ENCODE data around the gene ZCCHC7. TPM values are rescaled to one million over a fixed set of nuclear protein-coding genes. Genes with fewer than 3 reads are reported as not detected.

Gene ZCCHC7
- total RNA-seq, 1 donor from 2014 or later: 20.3 TPM

DNA sequence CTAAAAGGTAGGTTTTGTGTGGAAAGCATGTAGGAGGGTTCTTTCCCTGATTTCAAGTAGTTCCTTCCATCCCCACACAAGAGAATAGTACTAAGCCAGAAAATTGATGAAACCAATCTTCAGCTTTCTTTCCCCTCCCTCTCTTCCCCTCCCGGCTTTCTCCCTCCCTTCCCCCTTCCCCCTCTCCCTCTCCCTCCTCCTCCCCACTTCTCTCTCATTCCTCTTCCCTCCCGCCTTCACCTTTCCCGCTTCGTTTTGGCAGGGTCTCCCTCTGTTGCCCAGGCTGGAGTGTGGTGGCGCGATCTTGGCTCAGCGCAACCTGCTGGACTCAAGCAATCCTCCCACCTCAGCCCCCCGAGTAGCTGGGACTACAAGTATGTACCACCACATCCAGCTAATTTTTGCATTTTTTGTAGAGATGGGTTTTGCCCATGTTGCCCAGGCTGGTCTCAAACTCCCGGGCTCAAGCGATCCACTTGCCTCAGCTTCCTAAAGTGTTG is 85.8 kb downstream of the ZCCHC7 start:
- intact Hi-C loops (cut with micrococcal nuclease): no loop called here

DNA sequence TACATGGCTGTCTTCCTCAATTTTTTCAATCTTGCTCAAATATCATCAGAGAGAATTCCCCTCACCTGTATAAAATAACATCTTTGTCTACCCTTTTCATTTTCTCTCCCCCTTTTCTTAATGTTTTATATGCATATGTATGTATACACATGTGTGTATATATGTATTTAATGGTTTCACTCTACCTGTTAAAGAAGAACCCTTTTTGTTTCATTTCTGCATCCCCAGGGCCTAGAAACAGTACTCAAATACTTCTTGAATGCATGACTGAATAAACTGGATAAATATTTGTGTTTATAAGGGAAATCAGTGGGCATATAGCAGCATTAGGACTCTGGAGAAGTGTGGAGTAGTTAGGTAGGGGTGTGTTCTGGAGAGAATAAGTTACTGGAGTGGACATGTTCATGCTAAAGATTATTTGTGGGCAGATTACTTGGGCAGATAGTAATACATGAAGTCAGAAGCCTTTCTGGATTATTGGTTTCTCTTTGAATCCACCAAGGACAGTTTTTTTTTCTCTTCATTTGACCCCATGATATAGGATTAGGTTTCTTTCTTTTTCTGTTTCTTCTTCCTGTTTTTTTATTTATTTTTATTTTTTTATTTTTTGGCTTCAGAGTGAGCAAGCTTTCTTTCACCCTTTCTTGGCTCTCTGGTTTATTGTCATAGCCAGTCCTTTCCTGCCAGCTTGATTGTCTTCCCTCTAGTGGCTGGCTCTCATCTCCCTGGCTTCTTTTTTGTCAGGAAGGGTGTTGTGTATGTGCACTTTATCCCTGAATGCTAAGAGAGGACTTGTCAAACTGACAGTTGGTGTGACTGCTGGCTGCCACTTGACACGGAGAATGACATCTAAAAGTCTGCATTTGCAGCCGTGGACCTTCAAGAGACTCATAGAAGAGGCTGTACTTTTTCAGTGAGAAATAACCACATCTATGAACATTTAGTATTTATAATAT is 89.3 kb downstream of the ZCCHC7 start:
- intact Hi-C loops (cut with micrococcal nuclease): loop anchor here (5.0 kb wide), 1 partner anchor 62 kb away; no protein-coding TSS in a partner anchor

DNA sequence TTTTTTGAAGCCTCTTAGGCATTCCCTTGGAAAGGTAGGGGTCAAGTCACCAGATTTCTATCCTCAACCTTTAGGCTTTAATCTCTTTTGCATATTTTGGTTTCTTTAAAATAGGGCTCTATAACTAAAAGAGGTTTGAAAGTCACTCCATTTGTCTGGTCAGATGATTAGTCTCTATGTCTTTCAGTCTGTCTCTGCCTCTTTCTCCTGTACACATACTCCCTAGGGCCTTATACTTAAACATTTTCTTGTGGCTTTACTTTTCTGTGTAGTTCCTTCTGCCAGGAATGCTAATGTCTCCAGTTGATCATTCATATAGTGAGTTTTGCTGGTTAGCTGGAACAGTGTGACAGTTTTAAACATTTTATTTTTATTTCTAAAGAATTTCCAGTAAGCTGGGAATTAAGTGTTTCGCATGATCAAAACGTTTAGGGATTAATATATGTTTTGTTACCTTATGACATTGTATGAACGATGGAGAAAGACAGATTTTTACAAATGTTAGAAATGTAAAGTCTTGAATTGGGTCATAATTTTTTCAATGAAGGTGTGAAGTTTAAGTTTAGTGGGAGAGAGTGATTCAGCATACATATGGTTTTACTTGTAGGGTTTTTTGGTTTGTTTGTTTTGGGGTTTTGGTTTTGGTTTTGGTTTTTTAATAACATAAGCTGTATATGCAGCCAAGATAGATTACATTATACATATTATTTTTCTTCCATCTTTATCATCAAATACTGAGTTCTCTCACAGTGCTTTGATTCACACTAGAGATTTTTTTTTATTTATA is 90.6 kb downstream of the ZCCHC7 start:
- intact Hi-C loops (cut with micrococcal nuclease): loop anchor here (5.0 kb wide), 1 partner anchor 64 kb away; no protein-coding TSS in a partner anchor

DNA sequence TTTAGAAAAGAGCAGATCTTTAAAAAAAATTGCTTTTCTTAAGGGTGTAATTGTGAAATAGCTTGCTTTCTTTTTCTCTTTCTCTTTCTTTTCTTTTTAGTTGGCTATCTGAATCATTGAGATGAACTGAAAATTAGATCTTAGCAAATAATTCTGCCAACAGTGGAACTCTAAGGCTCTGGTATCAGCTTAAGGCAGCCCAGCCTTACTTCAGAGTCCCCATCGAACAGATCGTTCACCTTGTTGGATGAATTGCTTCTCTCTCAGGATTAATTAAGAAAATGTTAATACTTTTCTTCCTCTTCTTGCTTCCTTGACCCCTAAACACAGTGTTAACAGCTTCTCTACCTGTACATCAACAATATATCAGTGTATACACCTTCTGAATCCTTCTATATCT is 92.1 kb downstream of the ZCCHC7 start:
- intact Hi-C loops (cut with micrococcal nuclease): loop anchor here (5.0 kb wide), 1 partner anchor 65 kb away; no protein-coding TSS in a partner anchor

DNA sequence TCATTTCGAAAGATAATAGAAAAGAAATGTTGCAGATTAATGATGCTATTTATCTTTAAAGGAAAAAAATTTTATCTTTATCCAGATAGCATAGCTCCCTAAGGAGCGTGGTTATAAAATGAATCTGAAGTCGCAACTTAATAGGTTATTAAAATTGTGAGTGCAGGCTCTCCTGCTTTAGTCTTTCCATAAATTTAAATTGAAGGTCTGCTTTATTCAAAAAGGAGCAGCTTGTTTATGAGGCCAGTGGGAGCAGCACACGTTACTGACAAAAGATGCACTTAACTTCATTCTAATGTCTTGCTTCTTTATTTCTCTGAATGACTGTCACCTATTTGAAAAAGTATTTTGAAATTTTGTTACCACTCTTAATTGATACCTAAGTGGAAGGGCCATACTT is 95.0 kb downstream of the ZCCHC7 start:
- intact Hi-C loops (cut with micrococcal nuclease): no loop called here

DNA sequence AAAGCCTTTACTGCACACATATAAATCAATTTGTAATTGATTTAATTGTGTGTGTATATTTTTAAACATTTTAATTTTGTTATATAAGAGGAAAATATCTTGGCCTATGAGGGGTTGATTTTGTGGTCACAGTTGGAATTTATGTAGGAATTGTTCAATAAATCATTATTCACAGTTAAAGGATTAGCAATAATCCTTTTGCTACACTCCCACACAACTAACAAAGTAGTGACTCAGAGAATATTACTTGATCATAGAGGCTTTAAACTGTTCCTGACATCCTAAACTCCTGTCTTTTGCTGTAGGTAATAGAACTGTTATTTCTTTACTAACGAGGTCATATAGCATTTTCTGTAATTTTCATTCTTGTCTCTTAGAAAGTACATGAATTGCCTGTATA is 95.5 kb downstream of the ZCCHC7 start:
- intact Hi-C loops (cut with micrococcal nuclease): no loop called here

DNA sequence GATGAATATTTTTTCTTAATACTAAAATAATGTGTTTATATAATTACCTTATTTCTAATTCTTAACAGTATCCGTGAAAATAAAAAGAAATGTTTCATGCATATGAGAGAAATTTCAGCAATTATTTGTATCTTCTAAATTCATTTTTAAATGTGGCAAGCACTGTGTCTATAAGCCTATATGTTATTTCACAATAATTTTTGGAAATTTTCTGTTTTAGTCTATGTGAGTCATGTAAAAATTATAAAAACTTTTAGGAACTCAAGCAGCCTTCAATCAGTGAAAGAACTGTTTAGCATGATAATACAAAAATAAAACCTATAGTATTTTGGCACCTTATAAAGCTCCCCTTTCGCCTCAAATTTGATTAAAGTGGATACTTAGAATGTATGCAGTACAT is 96.8 kb downstream of the ZCCHC7 start:
- intact Hi-C loops (cut with micrococcal nuclease): no loop called here

DNA sequence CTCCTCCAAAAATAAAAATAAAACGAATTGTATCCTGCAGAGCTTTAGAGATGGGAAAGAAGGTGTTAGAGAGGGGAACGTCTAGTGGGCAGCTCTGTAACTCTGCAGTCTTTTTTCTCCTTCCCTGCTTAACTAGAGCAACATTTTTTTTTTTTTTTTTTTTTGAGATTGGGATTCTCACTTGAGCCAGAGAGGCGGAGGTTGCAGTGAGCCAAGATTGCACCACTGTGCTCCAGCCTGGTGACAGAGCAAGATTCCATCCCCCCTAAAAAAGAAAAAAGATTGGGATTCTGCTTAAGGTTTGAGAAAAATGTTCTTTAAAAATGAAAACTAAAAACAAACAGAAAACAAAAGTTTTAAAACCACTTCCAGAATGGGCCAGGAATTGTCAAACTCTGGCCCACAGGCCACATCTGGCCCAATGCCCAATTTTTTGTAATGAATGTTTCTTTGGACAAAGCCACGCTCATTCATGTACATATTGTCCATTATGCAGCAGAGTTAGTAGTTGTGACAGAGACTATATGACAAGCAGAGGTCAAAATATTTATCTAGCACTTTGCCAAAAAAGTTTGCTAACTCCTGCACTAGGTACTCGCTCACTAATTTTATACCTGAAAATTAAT is 98.5 kb downstream of the ZCCHC7 start:
- intact Hi-C loops (cut with micrococcal nuclease): no loop called here

DNA sequence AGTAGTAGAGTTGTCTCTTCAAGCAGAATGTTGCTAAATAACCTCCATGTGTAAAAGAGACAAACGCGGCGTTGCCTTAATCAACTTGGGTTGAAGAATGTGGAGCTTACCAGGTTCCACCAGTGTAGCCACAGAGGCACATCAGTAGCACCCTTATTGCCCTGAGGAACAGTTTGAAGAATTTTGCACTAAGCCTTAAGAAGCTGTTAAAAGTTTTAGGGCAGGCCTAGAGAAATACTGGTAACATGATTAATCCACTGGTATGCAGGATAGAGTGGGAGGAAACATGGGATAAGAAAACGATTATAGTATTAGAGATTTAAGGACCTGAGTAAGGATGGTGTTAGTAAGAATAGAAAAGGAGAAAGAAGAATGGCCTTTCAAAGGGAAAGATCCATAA is 100.6 kb downstream of the ZCCHC7 start:
- intact Hi-C loops (cut with micrococcal nuclease): no loop called here

DNA sequence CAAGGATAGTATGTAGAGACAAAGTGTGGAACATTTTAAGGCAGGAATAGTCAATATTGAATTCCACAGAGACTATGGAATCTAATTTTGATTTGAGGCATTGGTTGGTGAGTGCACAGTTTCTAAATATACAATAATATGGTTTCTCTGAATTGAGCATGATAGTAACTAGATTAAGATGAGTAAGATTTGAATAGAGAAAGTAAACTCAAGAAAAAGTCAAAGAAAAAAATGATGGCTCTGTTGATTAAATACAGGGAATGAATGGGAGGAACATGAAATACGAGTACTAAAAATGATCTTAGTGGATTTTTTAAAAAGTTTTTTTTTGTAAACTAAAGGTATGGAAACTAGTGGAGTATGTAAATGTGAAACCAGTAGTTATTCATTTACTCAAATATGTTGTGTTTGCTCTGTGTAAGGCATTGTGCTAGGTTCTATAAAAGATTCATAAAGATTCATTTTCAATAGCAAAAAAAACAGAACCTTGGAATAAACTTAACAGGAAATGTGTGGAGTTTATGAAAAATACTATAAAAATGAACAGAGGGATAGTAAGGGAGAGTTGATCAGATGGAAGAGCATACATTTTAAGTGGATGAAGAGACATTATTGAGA is 101.2 kb downstream of the ZCCHC7 start:
- intact Hi-C loops (cut with micrococcal nuclease): no loop called here

DNA sequence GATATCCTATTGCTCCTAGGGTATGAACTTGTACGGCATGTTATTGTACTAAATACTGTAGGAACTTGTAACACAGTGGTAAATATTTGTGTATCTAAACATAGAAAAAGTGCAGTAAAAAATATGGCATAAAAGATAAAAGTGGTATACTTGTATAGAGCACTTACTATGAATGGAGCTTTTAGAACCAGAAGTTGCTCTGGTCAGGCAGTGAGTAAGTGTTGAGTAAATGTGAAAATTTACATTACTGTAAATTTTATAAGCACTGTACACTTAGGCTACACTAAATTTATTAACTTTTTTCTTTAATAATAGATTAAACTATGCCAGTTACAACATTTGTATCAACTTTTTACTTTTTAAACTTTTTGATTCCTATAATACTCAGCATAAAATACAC is 109.1 kb downstream of the ZCCHC7 start:
- intact Hi-C loops (cut with micrococcal nuclease): no loop called here

DNA sequence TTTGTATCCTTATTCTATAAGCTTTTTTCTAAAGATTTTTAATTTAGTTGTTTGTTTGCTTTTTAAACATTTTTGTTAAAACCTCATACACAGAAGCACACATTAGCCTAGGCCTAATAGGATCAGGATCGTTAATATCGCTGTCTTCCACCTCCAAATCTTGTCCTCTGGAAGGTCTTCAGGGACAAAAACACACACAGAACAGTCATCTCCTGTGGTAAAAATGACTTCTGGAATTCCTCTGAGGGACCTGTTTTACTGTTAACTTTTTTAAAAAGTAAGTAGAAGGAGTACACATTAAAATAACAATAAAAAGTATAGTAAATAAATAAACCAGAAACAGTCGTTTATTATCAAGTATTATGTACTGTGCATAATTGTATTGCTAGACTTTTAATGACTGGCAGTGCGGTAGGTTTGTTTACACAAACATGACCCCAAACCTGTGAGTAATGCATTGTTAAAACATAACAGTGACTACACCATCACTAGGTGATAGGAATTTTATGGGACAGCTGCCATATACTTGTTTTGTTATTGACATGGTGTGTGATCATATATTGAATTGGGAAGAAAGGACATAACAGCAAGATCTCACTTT is 109.6 kb downstream of the ZCCHC7 start:
- intact Hi-C loops (cut with micrococcal nuclease): no loop called here

DNA sequence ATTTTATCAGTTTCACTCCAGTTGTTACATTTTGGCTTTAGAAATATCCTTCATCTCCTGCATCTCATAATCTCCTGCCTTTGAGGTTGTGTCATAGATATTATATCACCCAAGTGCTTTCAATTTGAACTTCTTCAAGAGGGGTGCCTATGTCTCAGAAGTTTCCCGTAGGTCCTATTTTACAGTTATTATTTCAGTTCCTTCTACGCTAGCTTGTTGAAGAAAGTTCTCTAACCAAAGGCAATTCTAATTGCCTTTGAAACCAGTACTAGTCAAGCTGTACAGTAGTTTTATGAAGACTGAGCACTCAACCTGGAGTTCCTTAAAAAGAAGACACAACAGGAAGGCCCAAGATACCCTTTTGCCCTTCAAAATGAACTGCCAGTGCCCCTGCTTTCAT is 116.4 kb downstream of the ZCCHC7 start:
- intact Hi-C loops (cut with micrococcal nuclease): no loop called here

DNA sequence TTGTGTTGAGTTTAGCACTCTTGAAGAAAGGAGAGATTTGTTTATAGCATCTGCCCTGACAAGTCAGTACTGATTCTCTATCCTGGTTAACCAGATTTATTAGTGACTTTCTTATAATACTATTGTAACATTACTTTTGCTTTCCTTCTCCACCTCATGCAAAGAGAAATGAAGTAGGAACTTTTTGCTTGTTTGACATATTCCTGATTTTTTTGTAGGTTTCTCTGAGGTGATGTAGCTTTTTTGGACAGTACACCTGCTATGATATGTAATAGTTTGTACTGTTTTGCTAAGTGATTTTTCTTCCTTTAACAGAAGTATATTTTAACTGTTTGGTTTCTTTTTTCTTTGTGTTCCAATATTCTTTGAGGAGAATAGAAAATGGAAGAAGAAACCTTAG is 117.7 kb downstream of the ZCCHC7 start:
- intact Hi-C loops (cut with micrococcal nuclease): no loop called here

DNA sequence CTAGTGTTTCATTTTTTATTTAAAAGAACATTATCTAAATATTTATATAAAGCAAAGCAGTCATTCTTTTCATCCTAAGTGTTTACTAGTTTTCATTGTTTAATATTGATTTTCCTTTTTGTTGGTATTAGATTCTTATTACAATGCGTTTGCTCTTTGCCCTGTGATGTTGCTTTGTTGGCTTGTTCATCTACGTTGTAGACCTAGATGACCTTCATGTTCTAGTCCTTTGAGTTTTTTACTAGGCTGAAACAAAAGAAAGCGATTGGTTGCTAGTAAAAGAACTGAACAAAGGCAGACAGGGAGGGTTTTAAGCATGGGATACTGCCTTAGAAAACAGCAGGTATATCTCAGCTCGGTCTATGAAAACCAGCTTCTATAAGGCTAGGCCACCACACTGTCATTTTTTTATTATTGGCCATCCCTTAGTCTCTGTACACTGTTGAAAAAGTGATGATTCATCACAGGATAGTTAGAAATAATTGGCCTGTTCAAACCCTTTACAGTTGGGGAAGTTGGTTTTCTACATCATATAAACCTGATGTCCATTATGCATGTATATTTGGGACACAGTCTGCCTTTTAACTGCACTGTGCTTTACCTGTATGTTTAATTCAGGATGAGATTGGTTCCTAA is 119.0 kb downstream of the ZCCHC7 start:
- intact Hi-C loops (cut with micrococcal nuclease): no loop called here

DNA sequence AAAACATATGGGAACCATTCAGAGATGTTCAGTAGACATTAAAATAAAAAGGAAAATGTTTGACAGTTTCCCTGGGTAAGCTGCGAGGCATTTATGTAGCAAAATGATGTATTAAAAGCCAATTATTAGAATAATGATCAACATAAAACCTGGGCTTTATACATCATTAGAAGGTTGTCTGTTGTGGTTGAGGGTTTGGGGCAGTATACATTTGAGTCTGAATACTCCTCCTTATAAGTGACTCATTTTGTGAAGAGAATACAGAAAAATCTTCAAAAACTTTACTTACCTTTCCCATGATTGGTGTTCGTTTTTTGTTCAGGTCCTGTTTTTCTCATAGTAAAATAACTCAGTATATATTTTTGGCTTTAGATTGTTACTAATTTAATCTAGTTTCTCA is 119.5 kb downstream of the ZCCHC7 start:
- intact Hi-C loops (cut with micrococcal nuclease): no loop called here

DNA sequence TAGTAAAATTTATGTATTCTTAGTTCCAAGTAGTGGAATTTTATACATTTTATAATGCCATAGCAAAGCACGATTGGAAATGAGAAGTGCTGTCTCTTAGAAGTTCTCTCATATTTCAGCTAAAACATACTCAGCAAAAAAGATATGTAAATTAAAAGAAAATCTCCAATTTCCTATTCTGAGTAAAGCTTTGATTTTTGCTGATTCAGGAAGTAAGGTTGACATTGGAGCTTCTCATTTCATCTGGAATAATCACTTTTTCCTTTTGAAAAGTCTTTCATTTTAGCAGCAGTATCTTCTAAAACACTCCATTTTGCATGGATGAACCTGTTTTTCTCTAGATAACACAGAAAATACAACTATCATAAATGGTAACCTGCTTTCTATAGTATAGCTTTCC is 121.0 kb downstream of the ZCCHC7 start:
- intact Hi-C loops (cut with micrococcal nuclease): no loop called here

DNA sequence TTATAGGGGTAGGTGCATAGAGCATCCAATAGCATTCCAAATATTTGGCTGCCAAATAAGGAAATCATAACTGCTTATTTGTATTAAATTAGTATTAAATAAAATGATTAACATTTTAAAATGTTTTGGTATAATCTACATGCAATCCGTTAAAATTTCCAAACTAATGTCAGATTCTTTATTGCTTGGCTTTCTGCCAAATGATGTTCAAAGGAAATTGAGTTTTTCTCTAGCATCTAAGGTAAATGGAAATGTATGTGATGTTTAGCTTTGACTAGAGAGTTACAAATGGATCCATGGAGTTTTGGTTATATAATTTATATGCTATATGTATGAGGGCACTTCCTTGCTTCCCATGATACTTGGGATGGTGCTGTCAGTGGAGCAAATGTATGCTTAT is 121.7 kb downstream of the ZCCHC7 start:
- intact Hi-C loops (cut with micrococcal nuclease): no loop called here

DNA sequence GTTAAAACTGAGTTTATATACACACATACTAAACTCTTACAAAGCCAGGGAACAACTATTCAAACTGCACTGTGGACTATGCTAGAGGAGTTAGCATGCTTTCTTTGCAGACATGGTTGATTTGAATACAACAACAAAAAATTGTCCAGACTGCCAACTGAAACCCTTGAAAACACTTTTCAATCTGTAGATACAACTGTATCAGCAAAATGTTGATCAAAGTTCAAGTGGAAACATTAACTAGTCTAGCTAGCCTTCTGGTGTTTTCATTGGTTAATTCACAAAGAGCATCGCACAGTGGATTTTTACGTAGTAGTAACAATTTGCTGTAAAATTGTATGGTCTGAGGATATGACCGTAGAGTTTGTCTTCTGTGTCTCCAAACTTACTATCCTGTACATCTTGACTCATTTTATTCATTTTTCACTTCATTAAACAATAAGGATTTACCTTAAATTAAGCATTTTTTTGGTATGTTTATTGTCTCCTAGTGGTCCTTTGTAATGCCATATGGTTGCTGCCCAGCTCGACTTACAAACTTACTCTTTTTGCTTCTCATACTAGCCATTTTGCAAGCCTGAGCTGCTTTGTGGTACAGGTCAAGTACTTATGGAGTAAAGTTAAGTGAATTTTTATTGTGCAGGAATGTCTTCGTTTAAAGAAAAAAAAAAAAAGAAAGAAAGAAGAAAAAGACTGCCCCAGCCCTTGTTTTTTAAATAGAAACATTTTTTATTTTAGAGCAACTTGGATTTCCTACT is 123.4 kb downstream of the ZCCHC7 start:
- intact Hi-C loops (cut with micrococcal nuclease): no loop called here

DNA sequence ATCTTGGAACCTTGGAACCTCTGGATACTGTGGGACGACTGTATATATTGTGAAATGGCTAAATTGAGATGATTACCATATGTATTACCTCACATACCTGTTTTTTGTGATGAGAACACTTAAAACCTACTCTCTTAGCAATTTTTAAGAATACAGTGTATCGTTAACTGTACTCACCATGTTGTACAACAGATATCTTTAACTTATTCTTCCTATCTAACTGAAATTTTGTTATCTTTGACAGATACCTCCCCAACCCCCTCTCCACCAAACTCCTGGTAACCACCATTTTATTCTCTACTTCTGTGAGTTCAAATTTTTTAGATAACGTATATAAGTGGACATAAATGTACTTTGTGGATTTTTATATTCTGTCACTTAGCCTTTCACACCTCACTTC is 126.5 kb downstream of the ZCCHC7 start:
- intact Hi-C loops (cut with micrococcal nuclease): no loop called here
